Cardiac fibroblast (primary cell): Measurements from ENCODE around the gene PMEPA1.
A peak's percentile ranks its signal among the peaks of the same experiment; 100 is the strongest.

Source experiments
- DNase-seq, 2 donors: peaks; one replicate each; pipeline versions ENCODE4 v3.0.0 to v3.0.0-alpha.2; 2010; ENCODE audit warnings: low read depth in 2 of 2
- H3K4me3 ChIP-seq, 2 donors: replicated peaks in 1 of 2; 1 replicate in 1 of 2; 2 replicates in 1 of 2; pipeline ENCODE4 v1.5.1; 2011; ENCODE audit warnings: low read depth in 2 of 2, low read length in 2 of 2, mild to moderate bottlenecking in 2 of 2, moderate library complexity in 1 of 2
- TF ChIP-seq, protein P1 (sequence below): IDR thresholded peaks from one replicate; pipeline ENCODE4 v1.5.1; 2011; ENCODE audit warnings: low read depth, mild to moderate bottlenecking, low read length, inconsistent platforms

PMEPA1 gene

DNA sequence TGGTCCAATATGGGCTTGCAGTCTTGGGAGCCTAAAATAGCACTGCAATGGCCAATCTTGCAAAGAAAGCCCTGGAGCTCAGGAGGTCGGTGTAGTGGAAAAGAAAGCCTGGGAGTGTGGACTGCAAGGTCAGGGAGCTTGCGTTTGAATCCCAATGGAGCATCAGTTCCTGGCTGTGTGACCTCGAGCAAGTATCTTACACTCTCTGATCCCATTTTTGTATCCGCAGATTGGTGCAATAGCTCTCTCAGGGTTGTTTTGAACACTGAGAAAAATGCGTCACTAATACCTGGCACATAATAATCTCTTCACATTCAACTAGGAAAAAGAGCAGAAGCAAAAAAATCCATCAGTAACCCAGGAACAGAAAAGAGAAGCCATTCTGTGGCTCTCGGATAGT lies 7.3 kb downstream of the PMEPA1 start:
- H3K4me3 ChIP-seq: no peak overlapping the region
- DNase-seq: no peak
- TF ChIP-seq, protein P1, sequence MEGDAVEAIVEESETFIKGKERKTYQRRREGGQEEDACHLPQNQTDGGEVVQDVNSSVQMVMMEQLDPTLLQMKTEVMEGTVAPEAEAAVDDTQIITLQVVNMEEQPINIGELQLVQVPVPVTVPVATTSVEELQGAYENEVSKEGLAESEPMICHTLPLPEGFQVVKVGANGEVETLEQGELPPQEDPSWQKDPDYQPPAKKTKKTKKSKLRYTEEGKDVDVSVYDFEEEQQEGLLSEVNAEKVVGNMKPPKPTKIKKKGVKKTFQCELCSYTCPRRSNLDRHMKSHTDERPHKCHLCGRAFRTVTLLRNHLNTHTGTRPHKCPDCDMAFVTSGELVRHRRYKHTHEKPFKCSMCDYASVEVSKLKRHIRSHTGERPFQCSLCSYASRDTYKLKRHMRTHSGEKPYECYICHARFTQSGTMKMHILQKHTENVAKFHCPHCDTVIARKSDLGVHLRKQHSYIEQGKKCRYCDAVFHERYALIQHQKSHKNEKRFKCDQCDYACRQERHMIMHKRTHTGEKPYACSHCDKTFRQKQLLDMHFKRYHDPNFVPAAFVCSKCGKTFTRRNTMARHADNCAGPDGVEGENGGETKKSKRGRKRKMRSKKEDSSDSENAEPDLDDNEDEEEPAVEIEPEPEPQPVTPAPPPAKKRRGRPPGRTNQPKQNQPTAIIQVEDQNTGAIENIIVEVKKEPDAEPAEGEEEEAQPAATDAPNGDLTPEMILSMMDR: no peak

DNA sequence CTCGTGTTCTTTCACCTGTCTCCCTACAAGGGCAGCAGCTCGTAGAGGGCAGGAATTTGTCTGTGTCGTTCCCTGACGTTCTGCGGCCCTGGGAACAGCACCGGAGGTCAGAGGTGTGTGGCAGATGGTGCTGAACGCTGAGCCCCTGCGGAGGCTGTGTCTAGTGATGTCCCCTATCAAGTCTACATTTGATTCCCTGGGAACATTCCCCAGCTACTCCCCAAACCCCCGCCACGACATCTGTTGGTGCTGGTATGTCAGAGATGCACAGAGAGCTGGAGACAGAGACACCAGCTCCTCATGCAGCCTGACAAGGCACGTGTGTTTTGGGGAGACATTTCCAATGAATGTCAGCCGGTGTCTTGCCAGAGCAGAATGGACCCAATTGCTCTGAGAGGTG lies 7.7 kb downstream of the PMEPA1 start:
- no peak overlapping the region for H3K4me3 ChIP-seq
- DNase-seq: no peak
- TF ChIP-seq, protein P1: no peak

DNA sequence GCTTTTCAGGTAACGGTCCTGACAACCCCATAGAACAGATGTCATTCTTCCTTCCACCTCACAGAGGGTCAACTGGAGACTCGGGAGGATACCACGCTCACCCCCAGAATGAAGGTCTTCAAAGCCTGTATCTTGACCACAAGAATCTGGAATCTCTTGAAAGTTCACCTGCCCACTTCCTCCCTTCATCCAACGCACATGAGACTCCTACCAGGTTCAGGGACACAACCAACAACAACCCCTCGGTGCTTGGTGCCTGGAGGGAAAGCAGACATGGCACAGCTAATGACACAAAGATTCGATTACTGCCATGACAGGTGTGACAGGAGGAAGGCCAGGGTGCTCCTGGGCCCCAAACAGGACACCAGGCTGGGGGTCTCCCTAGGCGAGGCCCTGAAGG lies 8.2 kb downstream of the PMEPA1 start:
- H3K4me3 ChIP-seq: no peak overlapping the region
- TF ChIP-seq, protein P1: no peak
- DNase-seq: no peak

DNA sequence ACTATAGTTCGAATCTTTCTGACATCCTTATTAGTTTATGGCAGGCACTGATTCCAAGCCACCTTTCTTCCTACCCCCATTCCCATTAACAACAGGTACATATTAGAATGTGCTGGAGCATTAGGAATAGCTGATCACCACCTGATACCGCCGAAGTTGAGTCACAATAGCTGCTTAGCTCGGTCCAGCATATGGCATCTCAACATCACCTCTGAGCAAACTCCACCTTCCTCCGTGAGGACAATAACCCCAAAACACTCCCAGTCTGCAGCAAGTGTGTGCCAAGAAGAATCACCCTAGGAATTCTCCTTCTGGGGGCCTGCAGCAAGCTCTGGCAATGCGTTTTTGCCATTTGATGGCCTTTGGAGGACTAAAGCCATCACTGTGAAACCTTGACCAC lies 8.7 kb downstream of the PMEPA1 start:
- no peak overlapping the region for H3K4me3 ChIP-seq
- no peak for DNase-seq
- TF ChIP-seq, protein P1: no peak

DNA sequence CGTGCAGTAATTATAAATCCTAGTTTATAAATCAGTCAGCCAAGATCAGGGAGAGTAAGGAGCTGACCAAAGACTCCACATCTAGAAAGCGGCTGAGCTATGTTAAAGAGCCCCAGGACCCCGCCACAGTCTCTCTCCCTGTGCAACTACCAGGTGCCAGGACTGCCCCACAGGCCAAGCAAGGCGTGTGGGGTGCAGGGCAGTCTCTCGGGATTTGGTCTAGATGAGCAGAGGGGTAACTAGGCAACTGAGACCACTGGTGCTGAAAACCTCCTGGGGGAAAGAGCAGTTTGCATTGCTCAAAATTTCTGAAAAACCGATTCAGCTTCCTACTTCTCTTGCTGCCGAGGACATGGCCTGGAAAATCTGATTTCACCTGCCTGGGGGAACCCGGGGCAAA lies 10.4 kb downstream of the PMEPA1 start:
- no peak for DNase-seq
- TF ChIP-seq, protein P1: no peak
- no peak overlapping the region for H3K4me3 ChIP-seq

DNA sequence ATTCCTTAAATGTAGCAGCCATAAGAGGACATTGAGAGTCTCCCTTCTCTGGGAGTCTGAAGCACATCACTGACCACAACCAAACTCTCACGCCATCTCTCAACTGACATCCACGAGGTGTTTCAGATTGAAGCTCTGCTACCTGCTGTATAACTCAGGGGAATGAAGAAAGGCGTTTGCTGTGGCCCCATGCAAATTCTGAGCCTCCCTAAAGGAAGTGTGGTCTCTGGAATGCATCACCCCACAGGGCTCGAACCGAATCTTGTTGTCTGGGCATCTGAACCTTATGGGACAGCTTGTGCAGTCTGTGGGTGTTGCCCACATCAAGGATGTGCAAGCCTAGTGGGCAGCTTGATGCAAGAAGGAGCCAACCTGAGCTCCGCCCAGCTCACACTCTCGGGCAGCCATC lies 10.9 kb downstream of the PMEPA1 start:
- TF ChIP-seq, protein P1: no peak
- H3K4me3 ChIP-seq: no peak overlapping the region
- DNase-seq: no peak

DNA sequence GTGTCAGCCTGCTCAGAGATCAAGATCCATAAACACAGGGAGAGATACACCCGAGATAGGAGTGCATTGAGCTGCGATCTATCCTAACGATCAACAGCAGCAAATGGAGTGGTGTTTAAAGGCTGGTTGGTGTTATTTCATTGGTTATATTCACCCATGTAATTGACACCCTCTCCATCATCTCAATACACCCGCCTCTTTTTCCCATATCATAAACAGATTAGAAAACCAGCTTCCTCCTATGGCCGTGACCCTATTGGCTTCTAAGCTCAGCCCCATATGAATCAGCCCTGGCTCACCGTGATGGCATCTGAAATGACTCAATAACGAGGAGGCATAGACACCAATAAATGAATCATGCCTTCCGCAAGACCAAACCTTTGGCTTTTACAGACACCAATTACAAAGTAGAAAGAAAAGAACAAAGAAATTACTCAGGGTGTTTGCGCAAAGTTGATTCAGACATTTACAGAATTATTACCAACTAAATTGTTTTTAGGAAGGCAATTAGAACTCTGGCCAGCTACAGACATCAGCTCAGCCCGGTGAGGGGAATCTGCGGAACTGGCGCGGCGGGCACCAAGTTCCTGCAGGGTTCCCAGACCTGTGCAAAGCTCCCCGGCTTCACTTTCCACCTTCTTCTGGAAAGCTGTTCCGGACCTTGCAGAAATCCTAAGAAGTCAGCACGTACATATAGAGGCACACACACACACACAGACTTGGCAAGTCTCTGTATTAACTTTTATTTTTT lies 11.5 kb downstream of the PMEPA1 start:
- H3K4me3 ChIP-seq: no peak overlapping the region
- TF ChIP-seq, protein P1: no peak
- peak; percentile 90 to 97 for DNase-seq
